SK-N-SH (cell line): Measurements from ENCODE around the gene PUS3. TPM values are rescaled to one million over a fixed set of nuclear protein-coding genes. Genes with fewer than 3 reads are reported as not detected.

Experiments used
- CTCF ChIA-PET: fragments of 300-600, 350-600 bp; formaldehyde crosslinking; extraction: SDS; loops from one replicate; lab custom pipeline; 2021; lab: Yijun Ruan, JAX
- POLR2A ChIA-PET: fragments of 350-600 bp; sonication (Branson Sonifier 250); formaldehyde crosslinking; extraction: SDS; loops from one replicate; lab custom pipeline; 2020; ENCODE audit warnings: antibody characterized with exemption, inconsistent platforms; lab: Yijun Ruan, JAX
- DNase-seq: peaks from one replicate; pipeline ENCODE4 v3.0.0; 2012
- H2AFZ ChIP-seq: fragments of 200-600 bp; sonication (generic); 2 replicates; pipeline ENCODE4 v1.8.1; 2016; ENCODE audit warnings: antibody characterized with exemption, mild to moderate bottlenecking, low read depth
- H3F3A ChIP-seq: fragments of 200-600 bp; sonication (generic); replicated peaks from 2 replicates; pipeline ENCODE3; 2016; ENCODE audit warnings: antibody characterized with exemption, mild to moderate bottlenecking; ENCODE audit not compliant: insufficient read depth
- H3K27ac ChIP-seq, 2 experiments: fragments of 200-500 bp in 1 of 2; fragments of 200-600 bp in 1 of 2; sonication (Bioruptor generic) in 1 of 2; sonication (generic), shearing (Covaris generic) in 1 of 2; 2 replicates each; pipeline versions ENCODE4 v1.5.1 to v1.6.1; 2014 to 2016; ENCODE audit warnings: low read depth in 2 of 2, inconsistent platforms in 1 of 2, low read length in 1 of 2, mild to moderate bottlenecking in 1 of 2, mixed read lengths in 1 of 2
- H3K27me3 ChIP-seq: fragments of 200-600 bp; sonication (generic), shearing (Covaris generic); 2 replicates; pipeline ENCODE4 v1.6.1; 2016; ENCODE audit warnings: mixed run types; ENCODE audit not compliant: insufficient read depth
- H3K36me3 ChIP-seq, 2 experiments: fragments of 200-500 bp in 1 of 2; fragments of 200-600 bp in 1 of 2; sonication (Bioruptor generic) in 1 of 2; sonication (generic) in 1 of 2; replicated peaks in 1 of 2; 2 replicates each; pipeline versions ENCODE3 to v1.5.1; 2014 to 2016; ENCODE audit warnings: low read length in 1 of 2, mild to moderate bottlenecking in 1 of 2; ENCODE audit not compliant: insufficient read depth in 2 of 2, control insufficient read depth in 1 of 2
- H3K4me1 ChIP-seq, 2 experiments: fragments of 200-500 bp in 1 of 2; fragments of 200-600 bp in 1 of 2; sonication (Bioruptor generic) in 1 of 2; sonication (generic), shearing (Covaris generic) in 1 of 2; 2 replicates each; pipeline versions ENCODE4 v1.5.1 to v1.6.1; 2014 to 2016; ENCODE audit warnings: low read depth in 1 of 2, low read length in 1 of 2, mixed run types in 1 of 2; ENCODE audit not compliant: insufficient read depth in 2 of 2, control insufficient read depth in 1 of 2
- H3K4me2 ChIP-seq: fragments of 200-600 bp; sonication (generic), shearing (Covaris generic); 2 replicates; pipeline ENCODE4 v1.6.1; 2017; ENCODE audit warnings: mixed run types
- H3K4me3 ChIP-seq, 2 experiments: fragments of 200-500 bp in 1 of 2; fragments of 200-600 bp in 1 of 2; sonication (Bioruptor generic) in 1 of 2; sonication (generic), shearing (Covaris generic) in 1 of 2; 2 replicates each; pipeline versions ENCODE4 v1.5.1 to v1.8.1; 2014 to 2016; ENCODE audit warnings: low read depth in 2 of 2, inconsistent platforms in 1 of 2, low read length in 1 of 2, mild to moderate bottlenecking in 1 of 2, mixed read lengths in 1 of 2, moderate library complexity in 1 of 2
- H3K79me2 ChIP-seq: fragments of 200-600 bp; sonication (generic); 2 replicates; pipeline ENCODE4 v1.8.1; 2017; ENCODE audit warnings: mild to moderate bottlenecking; ENCODE audit not compliant: insufficient read depth
- H3K9ac ChIP-seq: fragments of 200-600 bp; sonication (generic); 2 replicates; pipeline ENCODE4 v1.6.1; 2017; ENCODE audit warnings: mixed run types
- H3K9me2 ChIP-seq: fragments of 200-600 bp; sonication (generic); 2 replicates; pipeline ENCODE4 v1.6.1; 2017; ENCODE audit warnings: mixed run types
- H3K9me3 ChIP-seq: fragments of 200-600 bp; sonication (generic); 2 replicates; pipeline ENCODE4 v1.6.1; 2017; ENCODE audit warnings: mixed run types, mild to moderate bottlenecking, moderate library complexity
- H4K20me1 ChIP-seq: fragments of 200-600 bp; sonication (generic); 2 replicates; pipeline ENCODE4 v1.6.1; 2017; ENCODE audit warnings: mild to moderate bottlenecking, mixed run types; ENCODE audit not compliant: insufficient read depth
- FOXM1 ChIP-seq: IDR thresholded peaks from 2 replicates; pipeline ENCODE4 v1.4.0; 2012; ENCODE audit warnings: low read depth, mild to moderate bottlenecking
- GABPA ChIP-seq: IDR thresholded peaks from 2 replicates; pipeline ENCODE4 v1.4.0; 2012; ENCODE audit warnings: low read depth, mild to moderate bottlenecking
- GATA2 ChIP-seq: sonication (generic); formaldehyde crosslinking; IDR thresholded peaks from 2 replicates; pipeline ENCODE4 v1.5.0; 2020; ENCODE audit warnings: mild to moderate bottlenecking, missing genetic modification reagents
- JUND ChIP-seq: IDR thresholded peaks from 2 replicates; pipeline ENCODE4 v1.4.0; 2012
- NRF1 ChIP-seq: IDR thresholded peaks from 2 replicates; pipeline ENCODE4 v1.6.1; 2012; ENCODE audit warnings: low read depth, mild to moderate bottlenecking, low read length
- RAD21 ChIP-seq: IDR thresholded peaks from 2 replicates; pipeline ENCODE4 v1.6.1; 2012; ENCODE audit warnings: mild to moderate bottlenecking, low read length
- SIN3A ChIP-seq: IDR thresholded peaks from 2 replicates; pipeline ENCODE4 v1.6.1; 2012; ENCODE audit warnings: low read depth, mild to moderate bottlenecking, low read length, moderate library complexity, borderline replicate concordance
- SMC3 ChIP-seq: IDR thresholded peaks from 2 replicates; pipeline ENCODE4 v1.6.1; 2012; ENCODE audit warnings: low read depth, low read length, improper control_type of control experiment
- WGBS: methylation state at CpG from one replicate; pipeline ENCODE4 v1.1.6; 2017; ENCODE audit warnings: low lambda C conversion rate; 5-methylcytosine and 5-hydroxymethylcytosine counted together
- polyA plus RNA-seq, 3 experiments: library from polyadenylated mRNA; depleted of rRNA; stranded (reverse); fragments of >200 nt; gene quantifications; 2 replicates each; pipeline ENCODE4 v1.2.3, GENCODE V29; 2012
- TF ChIP-seq, protein P1 (sequence below): fragments of 200-600 bp; sonication (generic); IDR thresholded peaks from 2 replicates; pipeline ENCODE4 v1.6.1; 2017; ENCODE audit warnings: antibody characterized with exemption, mild to moderate bottlenecking, moderate library complexity
- TF ChIP-seq, protein P2 (sequence below): IDR thresholded peaks from 2 replicates; pipeline ENCODE4 v1.4.0; 2012; ENCODE audit warnings: low read depth, borderline replicate concordance

PUS3 gene
- polyA plus RNA-seq, 1 of the 3 experiments (the other 2 are of a cell fraction): 7.0 TPM

DNA sequence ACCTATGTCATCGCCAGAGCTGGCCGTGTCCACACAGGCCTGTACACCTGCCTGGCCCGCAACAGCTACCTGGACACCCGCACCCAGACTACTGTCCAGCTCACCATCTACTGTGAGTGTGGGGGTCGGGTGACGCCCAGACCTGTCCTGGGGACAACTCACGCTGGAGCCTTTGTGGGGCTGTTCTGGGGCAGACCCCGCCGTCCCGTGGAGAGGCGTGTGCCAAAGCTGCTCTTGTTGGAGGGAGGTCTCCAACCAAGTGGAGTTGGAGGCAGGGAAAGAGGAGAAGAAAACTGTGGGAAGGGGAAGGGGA lies 47.1 kb upstream of the PUS3 start:
- no peaks in the 10 kb centered on the region for H3F3A ChIP-seq
- no peaks in the 10 kb centered on the region for H3K79me2 ChIP-seq
- no peak overlapping the region for H3K4me3 ChIP-seq
- no peaks in the 10 kb centered on the region for H4K20me1 ChIP-seq
- WGBS: 87% methylated on average over 7 of the region's 11 CpGs
- H3K36me3 ChIP-seq: no peaks in the 10 kb centered on the region
- H3K9me3 ChIP-seq: no peaks in the 10 kb centered on the region
- no peaks in the 10 kb centered on the region for H3K27me3 ChIP-seq
- peak overlapping the region in 1 of 2 experiments; percentile 97; a peak in 2 of 4 replicates for H3K27ac ChIP-seq
- POLR2A ChIA-PET: interaction anchor here (1.0 kb wide), 1 partner anchor 162 kb away, joined by 3 read pairs; no protein-coding TSS in a partner anchor
- H3K4me1 ChIP-seq: peaks cover 0 to 51% of the 10 kb centered on the region in 2 experiments; a peak in 2 of 4 replicates
- H3K9me2 ChIP-seq: no peaks in the 10 kb centered on the region
- no peak overlapping the region for H3K4me2 ChIP-seq
- DNase-seq: no peak
- H2AFZ ChIP-seq: no peak overlapping the region
- TF ChIP-seq SMC3 (no peak), GABPA (no peak)
- TF ChIP-seq, all 33 proteins: peak for 0
- H3K9ac ChIP-seq: no peak overlapping the region
- CTCF ChIA-PET: interaction anchor here (1.1 to 3.5 kb wide), 3 partner anchors 10 to 111 kb away, joined by 3 to 31 read pairs (median 13); no protein-coding TSS in a partner anchor

DNA sequence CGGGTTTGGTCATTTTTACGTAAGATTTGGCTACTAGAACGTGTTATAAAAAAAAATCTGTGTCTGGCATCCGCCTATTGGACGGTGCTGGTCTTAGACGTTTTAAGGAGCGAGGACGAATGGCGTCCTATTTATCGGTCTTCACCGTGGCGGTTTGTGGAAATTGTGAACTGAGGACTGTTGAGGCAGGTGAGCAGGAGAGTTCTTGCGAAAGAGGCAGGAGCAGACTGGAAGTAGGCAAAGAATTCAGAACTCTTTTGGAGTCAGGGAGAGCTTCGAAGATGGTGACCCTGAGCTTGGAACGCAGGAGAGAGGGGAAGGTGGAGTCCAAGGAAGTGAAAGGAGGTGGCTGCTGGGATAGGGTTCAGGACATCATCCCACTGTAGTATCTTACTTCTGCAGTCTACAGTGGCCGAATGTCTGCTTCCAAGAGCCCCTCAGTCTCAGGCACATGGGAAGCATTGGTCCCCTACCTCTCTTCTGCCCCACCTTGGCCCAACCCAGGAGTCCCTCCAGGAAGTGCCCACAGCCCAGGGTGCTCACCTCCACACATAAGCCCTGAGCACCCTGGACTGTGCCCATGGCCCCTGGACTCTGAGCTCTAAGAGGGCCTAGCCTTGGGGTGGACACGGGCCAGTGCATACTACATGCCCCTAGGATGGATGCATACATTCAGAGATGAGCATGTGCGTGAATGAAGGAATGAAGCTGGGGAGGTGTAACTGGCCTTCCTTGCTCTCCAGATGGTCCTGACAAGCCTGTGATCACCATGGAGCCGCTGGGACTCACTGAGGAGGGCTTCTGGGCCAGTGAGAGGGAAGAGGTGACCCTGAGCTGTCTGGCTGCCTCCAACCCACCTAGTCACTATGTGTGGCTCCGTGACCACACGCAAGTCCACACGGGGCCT lies 46.5 kb upstream of the PUS3 start:
- Histone ChIP-seq H3F3A (no peaks in the 10 kb centered on the region), H3K4me2 (no peak overlapping the region), H3K36me3 (no peaks in the 10 kb centered on the region), H3K27ac (peak overlapping the region in 1 of 2 experiments; percentile 97; a peak in 1 of 4 replicates), H3K4me3 (no peak overlapping the region), H3K9me3 (no peaks in the 10 kb centered on the region)
- TF ChIP-seq GATA2 (CRISPR knock-in tag) (no peak), FOXM1 (no peak), GABPA (no peak), SIN3A (no peak), NRF1 (no peak), JUND (no peak), RAD21 (no peak)
- TF ChIP-seq, protein P1, sequence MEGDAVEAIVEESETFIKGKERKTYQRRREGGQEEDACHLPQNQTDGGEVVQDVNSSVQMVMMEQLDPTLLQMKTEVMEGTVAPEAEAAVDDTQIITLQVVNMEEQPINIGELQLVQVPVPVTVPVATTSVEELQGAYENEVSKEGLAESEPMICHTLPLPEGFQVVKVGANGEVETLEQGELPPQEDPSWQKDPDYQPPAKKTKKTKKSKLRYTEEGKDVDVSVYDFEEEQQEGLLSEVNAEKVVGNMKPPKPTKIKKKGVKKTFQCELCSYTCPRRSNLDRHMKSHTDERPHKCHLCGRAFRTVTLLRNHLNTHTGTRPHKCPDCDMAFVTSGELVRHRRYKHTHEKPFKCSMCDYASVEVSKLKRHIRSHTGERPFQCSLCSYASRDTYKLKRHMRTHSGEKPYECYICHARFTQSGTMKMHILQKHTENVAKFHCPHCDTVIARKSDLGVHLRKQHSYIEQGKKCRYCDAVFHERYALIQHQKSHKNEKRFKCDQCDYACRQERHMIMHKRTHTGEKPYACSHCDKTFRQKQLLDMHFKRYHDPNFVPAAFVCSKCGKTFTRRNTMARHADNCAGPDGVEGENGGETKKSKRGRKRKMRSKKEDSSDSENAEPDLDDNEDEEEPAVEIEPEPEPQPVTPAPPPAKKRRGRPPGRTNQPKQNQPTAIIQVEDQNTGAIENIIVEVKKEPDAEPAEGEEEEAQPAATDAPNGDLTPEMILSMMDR: no peak
- TF ChIP-seq, protein P2, sequence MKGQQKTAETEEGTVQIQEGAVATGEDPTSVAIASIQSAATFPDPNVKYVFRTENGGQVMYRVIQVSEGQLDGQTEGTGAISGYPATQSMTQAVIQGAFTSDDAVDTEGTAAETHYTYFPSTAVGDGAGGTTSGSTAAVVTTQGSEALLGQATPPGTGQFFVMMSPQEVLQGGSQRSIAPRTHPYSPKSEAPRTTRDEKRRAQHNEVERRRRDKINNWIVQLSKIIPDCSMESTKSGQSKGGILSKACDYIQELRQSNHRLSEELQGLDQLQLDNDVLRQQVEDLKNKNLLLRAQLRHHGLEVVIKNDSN: no peak
- TF ChIP-seq, all 33 proteins: peak for 0
- no peaks in the 10 kb centered on the region for H3K79me2 ChIP-seq
- no peaks in the 10 kb centered on the region for H4K20me1 ChIP-seq
- H2AFZ ChIP-seq: no peak overlapping the region
- no peak overlapping the region for H3K9ac ChIP-seq
- H3K9me2 ChIP-seq: no peaks in the 10 kb centered on the region
- 89% methylated on average over 18 of the region's 22 CpGs for WGBS
- no peak for DNase-seq
- CTCF ChIA-PET: interaction anchor here (1.1 to 3.5 kb wide), 3 partner anchors 9 to 24 kb away, joined by 3 to 31 read pairs (median 3); no protein-coding TSS in a partner anchor
- no peaks in the 10 kb centered on the region for H3K27me3 ChIP-seq
- POLR2A ChIA-PET: interaction anchor here (1.0 kb wide), 1 partner anchor 162 kb away, joined by 3 read pairs; no protein-coding TSS in a partner anchor
- H3K4me1 ChIP-seq: peaks cover 0 to 51% of the 10 kb centered on the region in 2 experiments; a peak in 2 of 4 replicates
